T-cell (primary cell): ENCODE results near the gene NDUFS7. TPM values are rescaled to one million over a fixed set of nuclear protein-coding genes. Genes with fewer than 3 reads are reported as not detected.
A peak's percentile ranks its signal among the peaks of the same experiment; 100 is the strongest.

Experiments used
- ATAC-seq, 4 experiments: fragments of 200-7000 bp in 3 of 4; fragments of 150-1000 bp in 1 of 4; cut with Tn5 transposase; replicated peaks in 1 of 4; 1 replicate in 3 of 4; 2 replicates in 1 of 4; pipeline ENCODE4 v1.10.0; 2021; ENCODE audit warnings: moderate library complexity in 3 of 4, mild to moderate bottlenecking in 2 of 4, moderate number of reproducible peaks in 1 of 4
- CTCF ChIA-PET, 2 donors: fragments of 300-600 bp; sonication (Branson Sonifier 250); formaldehyde crosslinking; loops; one replicate each; lab custom pipeline; 2022; ENCODE audit warnings: antibody characterized with exemption in 2 of 2; lab: Charles Lee
- POLR2A ChIA-PET, 2 donors: fragments of 300-600 bp; sonication (Branson Sonifier 250); formaldehyde crosslinking; loops; one replicate each; lab custom pipeline; 2022; ENCODE audit warnings: antibody characterized with exemption in 2 of 2; lab: Charles Lee
- DNase-seq, 35 experiments: peaks; one replicate each; pipeline versions ENCODE4 v3.0.0 to v3.0.0-alpha.2; 2013 to 2023
- H3K27ac ChIP-seq: one replicate; pipeline ENCODE4 v1.5.1; 2013; ENCODE audit warnings: low read length
- H3K27me3 ChIP-seq, 2 experiments: replicated peaks in 1 of 2; 1 replicate in 1 of 2; 2 replicates in 1 of 2; pipeline versions ENCODE4 v1.6.1 to v1.7.0; 2013; ENCODE audit warnings: low read length in 1 of 2, mixed read lengths in 1 of 2; ENCODE audit not compliant: control insufficient read depth in 2 of 2, insufficient read depth in 2 of 2; ENCODE audit errors: extremely low read depth in 1 of 2
- H3K36me3 ChIP-seq, 2 donors: 1 replicate in 1 of 2; 2 replicates in 1 of 2; pipeline versions ENCODE4 v1.6.1 to v1.7.0; 2013; ENCODE audit warnings: low read length in 1 of 2; ENCODE audit not compliant: control insufficient read depth in 2 of 2, insufficient read depth in 1 of 2; ENCODE audit errors: extremely low read depth in 1 of 2
- H3K4me1 ChIP-seq, 2 experiments: 1 replicate in 1 of 2; 2 replicates in 1 of 2; pipeline versions ENCODE4 v1.6.1 to v1.7.0; 2013; ENCODE audit warnings: low read length in 2 of 2, mixed read lengths in 1 of 2; ENCODE audit not compliant: insufficient read depth in 2 of 2, control insufficient read depth in 1 of 2; ENCODE audit errors: extremely low read depth in 1 of 2
- H3K4me3 ChIP-seq, 2 donors: 1 replicate in 1 of 2; 2 replicates in 1 of 2; pipeline versions ENCODE4 v1.5.1 to v1.7.0; 2013; ENCODE audit warnings: mild to moderate bottlenecking in 2 of 2, low read length in 1 of 2, moderate library complexity in 1 of 2; ENCODE audit not compliant: control insufficient read depth in 1 of 2; ENCODE audit errors: extremely low read depth in 1 of 2
- H3K9me3 ChIP-seq: 2 replicates; pipeline ENCODE4 v1.7.0; 2013
- H3K27ac Mint-ChIP-seq, 2 donors: one replicate each; pipeline ENCODE4 v1.8.0; 2020 to 2021; ENCODE audit warnings: mild to moderate bottlenecking in 2 of 2, mixed read lengths in 2 of 2
- H3K27me3 Mint-ChIP-seq, 2 donors: one replicate each; pipeline ENCODE4 v1.8.0; 2021 to 2022; ENCODE audit warnings: mixed read lengths in 2 of 2
- H3K36me3 Mint-ChIP-seq: one replicate; pipeline ENCODE4 v1.8.0; 2021; ENCODE audit warnings: mixed read lengths
- H3K4me1 Mint-ChIP-seq, 3 donors: one replicate each; pipeline ENCODE4 v1.8.0; 2020 to 2022; ENCODE audit warnings: mixed read lengths in 3 of 3, mild to moderate bottlenecking in 1 of 3
- H3K4me3 Mint-ChIP-seq, 3 donors: one replicate each; pipeline ENCODE4 v1.8.0; 2020 to 2022; ENCODE audit warnings: mild to moderate bottlenecking in 3 of 3, mixed read lengths in 3 of 3, moderate library complexity in 3 of 3
- H3K9me3 Mint-ChIP-seq, 3 donors: one replicate each; pipeline ENCODE4 v1.8.0; 2020 to 2022; ENCODE audit warnings: mixed read lengths in 3 of 3
- WGBS: methylation state at CpG from one replicate; pipeline ENCODE4 v1.1.5; 2013; ENCODE audit warnings: missing lambda C conversion rate; ENCODE audit not compliant: insufficient coverage; 5-methylcytosine and 5-hydroxymethylcytosine counted together
- total RNA-seq, 35 experiments: library from RNA in 6 of 35; stranded (reverse) in 6 of 35; fragments of 120-200 nt in 1 of 35; gene quantifications; one replicate each; pipeline versions ENCODE4 v1.2.1 to v1.2.4 and lab custom pipeline; 2013 to 2026

The NDUFS7 gene
- total RNA-seq, 5 donors from 2014 or later (not counting 1 experiment from before 2014, with no cell fraction given), result 50.3 to 85.5 (median 79.6) TPM

DNA sequence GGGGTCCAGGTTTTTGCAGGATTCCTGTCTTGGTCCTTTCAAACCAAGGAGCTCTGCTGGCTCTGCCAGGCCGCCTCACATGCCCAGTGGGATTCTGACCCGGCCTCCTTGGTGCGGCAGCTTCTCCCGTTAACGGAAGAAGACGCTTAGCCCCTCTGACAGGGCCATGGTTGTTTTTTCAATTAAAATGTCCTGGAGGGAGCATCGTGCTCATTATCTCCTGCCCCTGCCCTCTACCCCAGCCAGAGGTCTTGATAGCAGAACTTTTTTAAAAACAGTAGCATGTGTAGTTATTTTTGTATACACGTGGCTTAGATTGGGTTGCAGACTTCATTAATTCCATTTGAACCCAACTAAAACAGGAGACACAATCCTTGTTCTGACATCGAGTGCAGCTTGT is 43.0 kb downstream of the NDUFS7 start:
- peaks cover 2 to 6% (median 3%) of the 10 kb centered on the region in 3 donors for H3K4me1 Mint-ChIP-seq
- H3K4me3 Mint-ChIP-seq, result no peak overlapping the region
- Histone ChIP-seq H3K4me1 (no peaks in the 10 kb centered on the region), H3K36me3 (peaks cover 37 to 86% of the 10 kb centered on the region in 2 donors), H3K27ac (no peak overlapping the region), H3K27me3 (no peaks in the 10 kb centered on the region), H3K9me3 (no peaks in the 10 kb centered on the region), H3K4me3 (no peak overlapping the region)
- H3K27ac Mint-ChIP-seq, result no peak overlapping the region
- H3K27me3 Mint-ChIP-seq, result no peaks in the 10 kb centered on the region
- ATAC-seq (no peak), DNase-seq (no peak)
- H3K9me3 Mint-ChIP-seq, result no peaks in the 10 kb centered on the region
- 100% methylated on average over 4 of the region's 9 CpGs for WGBS
- ChIA-PET CTCF (no interaction called here), POLR2A (no interaction called here)
- peaks cover 26% of the 10 kb centered on the region for H3K36me3 Mint-ChIP-seq

DNA sequence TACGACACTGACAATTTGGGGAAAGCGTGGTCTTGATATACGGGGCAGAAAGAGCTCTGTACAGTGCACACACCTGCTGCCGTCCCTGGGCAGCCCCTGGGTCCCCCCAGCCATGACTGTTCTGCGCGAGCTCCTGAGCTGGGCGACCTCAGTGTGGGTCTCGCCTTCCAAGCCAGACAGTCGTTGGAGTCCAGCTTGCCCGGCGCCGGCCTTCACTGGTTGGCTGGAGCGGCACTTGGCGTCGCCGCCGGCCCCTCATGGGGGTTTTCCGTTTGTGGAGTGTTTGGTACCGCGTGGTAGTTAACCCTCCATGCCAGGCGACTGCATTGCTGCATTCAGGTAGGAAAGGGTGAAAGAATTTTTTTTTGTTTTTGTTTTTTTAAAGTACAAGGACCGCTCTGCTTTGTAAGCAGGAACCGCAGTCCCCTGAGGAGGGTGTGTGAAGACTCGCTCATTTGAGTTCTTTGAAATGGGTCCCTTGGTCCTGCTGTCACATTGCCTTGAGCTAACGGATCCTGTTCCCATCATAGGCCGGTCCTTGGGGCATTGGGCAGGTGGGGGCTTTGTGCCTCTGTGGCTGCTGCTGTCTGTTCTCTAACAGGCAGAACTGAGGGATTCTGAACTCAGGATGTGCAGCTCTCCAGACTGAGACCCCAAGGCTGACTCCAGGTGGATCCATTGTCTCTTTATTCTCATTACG is 43.7 kb downstream of the NDUFS7 start:
- no peak for ATAC-seq
- CTCF ChIA-PET, result no interaction called here
- Histone ChIP-seq H3K36me3 (peaks cover 32 to 86% of the 10 kb centered on the region in 2 donors), H3K9me3 (no peaks in the 10 kb centered on the region), H3K4me3 (no peak overlapping the region), H3K27me3 (no peaks in the 10 kb centered on the region), H3K27ac (no peak overlapping the region), H3K4me1 (no peaks in the 10 kb centered on the region)
- Mint-ChIP-seq H3K27ac (no peak overlapping the region), H3K36me3 (peaks cover 26% of the 10 kb centered on the region), H3K4me3 (no peak overlapping the region), H3K27me3 (no peaks in the 10 kb centered on the region), H3K9me3 (no peaks in the 10 kb centered on the region), H3K4me1 (peaks cover 1 to 6% (median 2%) of the 10 kb centered on the region in 3 donors)
- POLR2A ChIA-PET, result no interaction called here
- 94% methylated on average over 19 of the region's 27 CpGs for WGBS
- DNase-seq, result no peak

DNA sequence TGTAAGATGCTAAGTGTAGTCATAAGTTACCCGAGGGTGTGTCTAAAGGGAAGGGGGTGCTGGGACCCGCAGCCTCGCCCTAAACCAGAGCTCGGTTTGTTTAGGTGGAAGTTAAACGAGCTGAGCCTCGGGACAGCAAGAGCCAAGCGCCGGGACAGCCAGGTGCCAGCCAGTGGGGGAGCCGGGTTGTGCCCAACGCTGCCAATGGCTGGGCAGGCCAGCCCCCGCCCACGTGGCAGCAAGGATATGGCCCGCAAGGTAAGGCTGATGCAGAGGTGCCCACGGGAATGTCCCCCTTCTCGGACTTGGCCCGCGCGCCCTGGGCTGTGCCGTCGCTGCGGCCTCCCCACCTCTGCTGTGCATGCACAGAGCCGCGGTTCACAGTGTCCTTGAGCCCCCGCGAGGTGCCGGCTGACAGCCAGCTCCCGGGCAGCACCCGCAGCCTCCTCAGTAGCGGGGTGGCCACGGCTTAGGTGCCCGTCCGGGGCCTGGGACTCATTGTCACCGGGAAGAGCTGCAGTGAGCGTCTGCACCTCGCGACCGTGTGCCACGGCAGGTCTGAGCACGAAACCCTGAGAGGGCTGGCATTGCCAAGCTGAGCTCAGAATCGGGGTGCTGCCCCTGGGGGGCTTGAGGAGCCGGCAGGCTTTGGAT is 45.2 kb downstream of the NDUFS7 start:
- 97% methylated on average over 41 of the region's 41 CpGs for WGBS

DNA sequence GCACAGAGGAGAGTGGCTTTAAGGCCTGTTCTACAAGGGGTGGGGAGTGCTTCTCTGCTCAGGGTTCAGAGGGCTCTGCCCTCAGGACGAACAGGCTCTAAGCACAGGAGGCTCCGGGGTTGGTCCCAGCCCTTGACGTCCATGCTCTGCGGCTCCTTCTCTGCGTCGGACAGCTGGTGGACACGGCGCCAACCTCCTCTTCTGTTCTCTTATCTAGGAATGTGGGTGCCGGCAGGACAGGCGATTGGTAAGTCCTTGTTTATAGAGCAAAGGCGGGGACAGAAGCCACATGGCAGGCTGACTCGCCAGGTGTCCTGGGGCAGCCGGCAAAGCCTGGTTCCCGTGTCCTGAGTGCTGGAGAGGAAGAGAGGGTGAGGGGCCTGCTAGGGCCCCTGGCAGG is 46.0 kb downstream of the NDUFS7 start:
- no peak for ATAC-seq
- POLR2A ChIA-PET, result no interaction called here
- H3K9me3 ChIP-seq, result no peaks in the 10 kb centered on the region
- DNase-seq, result no peak
- Mint-ChIP-seq H3K27me3 (no peaks in the 10 kb centered on the region), H3K4me3 (no peak overlapping the region), H3K9me3 (no peaks in the 10 kb centered on the region), H3K36me3 (peaks cover 11% of the 10 kb centered on the region), H3K4me1 (peaks cover 0 to 2% (median 0%) of the 10 kb centered on the region in 3 donors), H3K27ac (no peak overlapping the region)
- no peaks in the 10 kb centered on the region for H3K27me3 ChIP-seq
- H3K4me1 ChIP-seq, result no peaks in the 10 kb centered on the region
- H3K27ac ChIP-seq, result no peak overlapping the region
- peaks cover 22 to 89% of the 10 kb centered on the region in 2 donors for H3K36me3 ChIP-seq
- H3K4me3 ChIP-seq, result no peak overlapping the region
- CTCF ChIA-PET, result no interaction called here
- 98% methylated on average over 7 of the region's 14 CpGs for WGBS

More for the DNA sequence above, 45.2 kb downstream of the NDUFS7 start:
- Mint-ChIP-seq H3K4me1 (peaks cover 0 to 2% (median 0%) of the 10 kb centered on the region in 3 donors), H3K4me3 (no peak overlapping the region), H3K36me3 (peaks cover 12% of the 10 kb centered on the region), H3K27me3 (no peaks in the 10 kb centered on the region), H3K9me3 (no peaks in the 10 kb centered on the region), H3K27ac (no peak overlapping the region)
- DNase-seq (no peak), ATAC-seq (no peak)
- Histone ChIP-seq H3K9me3 (no peaks in the 10 kb centered on the region), H3K4me3 (no peak overlapping the region), H3K36me3 (peaks cover 23 to 86% of the 10 kb centered on the region in 2 donors), H3K4me1 (no peaks in the 10 kb centered on the region), H3K27me3 (no peaks in the 10 kb centered on the region), H3K27ac (no peak overlapping the region)
- ChIA-PET POLR2A (no interaction called here), CTCF (no interaction called here)

DNA sequence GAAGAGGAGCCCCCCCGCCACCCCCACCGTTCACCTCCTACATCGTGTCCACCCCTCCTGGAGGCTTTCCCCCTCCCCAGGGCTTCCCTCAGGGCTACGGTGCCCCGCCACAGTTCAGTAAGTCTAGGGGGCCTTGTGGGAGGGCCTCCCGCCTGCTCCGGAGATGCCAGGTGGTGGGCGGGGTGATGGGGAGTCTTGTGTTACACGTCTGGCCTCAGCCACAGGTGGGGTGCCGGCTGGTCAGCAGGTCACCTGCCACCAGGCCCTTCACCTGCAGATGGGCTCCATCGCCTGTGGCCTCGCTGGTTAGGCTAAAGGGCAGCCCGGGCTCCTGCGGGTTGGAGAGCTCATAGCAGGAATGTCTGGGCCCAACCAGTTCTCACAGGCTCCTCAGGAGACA is 46.5 kb downstream of the NDUFS7 start:
- peaks cover 8% of the 10 kb centered on the region for H3K36me3 Mint-ChIP-seq
- peak in 1 of 4 experiments; percentile 8 for ATAC-seq
- H3K36me3 ChIP-seq, result peaks cover 18 to 86% of the 10 kb centered on the region in 2 donors
- CTCF ChIA-PET, result no interaction called here
- no peak overlapping the region for H3K27ac ChIP-seq
- no peaks in the 10 kb centered on the region for H3K9me3 Mint-ChIP-seq
- H3K9me3 ChIP-seq, result no peaks in the 10 kb centered on the region
- POLR2A ChIA-PET, result no interaction called here
- H3K4me1 Mint-ChIP-seq, result no peaks in the 10 kb centered on the region
- 98% methylated on average over 9 of the region's 14 CpGs for WGBS
- H3K27me3 ChIP-seq, result no peaks in the 10 kb centered on the region
- no peak for DNase-seq
- no peaks in the 10 kb centered on the region for H3K27me3 Mint-ChIP-seq
- no peak overlapping the region for H3K4me3 ChIP-seq
- no peak overlapping the region for H3K4me3 Mint-ChIP-seq
- no peak overlapping the region for H3K27ac Mint-ChIP-seq
- H3K4me1 ChIP-seq, result no peaks in the 10 kb centered on the region

DNA sequence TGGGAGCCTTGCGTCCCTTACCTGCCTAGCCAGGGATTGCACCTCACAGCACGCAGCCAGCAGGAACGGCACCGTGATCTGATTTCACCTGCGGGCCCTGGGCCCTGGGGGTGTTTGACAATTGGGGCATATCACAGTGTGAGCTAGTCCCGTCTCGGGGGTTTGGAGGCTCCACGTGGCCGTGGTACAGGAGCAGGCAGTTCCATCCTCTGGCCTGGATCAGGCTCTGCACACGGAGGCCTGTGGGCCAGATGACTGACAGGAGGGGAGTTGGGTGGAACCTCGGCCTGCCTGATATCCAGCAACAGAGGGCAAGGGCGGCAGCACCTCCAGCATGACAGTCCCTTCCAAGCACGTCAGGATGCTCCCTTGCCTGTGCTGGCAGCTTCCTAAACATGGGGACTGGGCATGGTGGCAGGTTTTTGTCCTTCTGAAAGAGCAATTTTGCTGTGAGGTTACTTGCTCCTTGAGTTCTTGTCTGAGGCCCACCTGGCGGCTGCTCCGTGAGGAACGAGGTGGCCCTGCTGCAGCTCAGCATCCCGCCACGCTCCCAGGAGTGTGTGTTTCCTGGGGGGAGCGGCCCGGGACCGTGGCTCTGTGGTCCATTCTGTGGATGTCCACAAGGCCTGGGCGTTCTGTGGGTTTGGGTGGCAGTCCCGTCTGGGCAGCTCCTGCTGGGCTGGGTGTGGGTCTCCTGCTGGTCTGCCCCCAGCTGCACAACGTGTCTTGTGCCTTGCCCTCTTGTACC is 48.2 kb downstream of the NDUFS7 start:
- Mint-ChIP-seq H3K36me3 (peaks cover 9% of the 10 kb centered on the region), H3K27me3 (no peaks in the 10 kb centered on the region), H3K27ac (no peak overlapping the region), H3K9me3 (no peaks in the 10 kb centered on the region), H3K4me3 (no peak overlapping the region), H3K4me1 (no peaks in the 10 kb centered on the region)
- ChIA-PET POLR2A (no interaction called here), CTCF (no interaction called here)
- Histone ChIP-seq H3K4me3 (no peak overlapping the region), H3K9me3 (no peaks in the 10 kb centered on the region), H3K4me1 (no peaks in the 10 kb centered on the region), H3K27ac (no peak overlapping the region), H3K36me3 (peaks cover 16 to 75% of the 10 kb centered on the region in 2 donors), H3K27me3 (no peaks in the 10 kb centered on the region)
- WGBS, result 91% methylated on average over 17 of the region's 24 CpGs
- DNase-seq, result no peak
- ATAC-seq, result no peak
